Body of pancreas (tissue), 4 donors: ENCODE measurements around the gene IGSF21.

Experiments used
- CTCF ChIP-seq, 7 experiments: fragments of 450-650 bp in 4 of 7; fragments of 200-600 bp in 3 of 7; sonication (generic) in 3 of 7; IDR thresholded peaks; one replicate each; pipeline ENCODE4 v1.5.1; 2016 to 2019; ENCODE audit warnings: antibody characterized with exemption in 7 of 7
- POLR2A ChIP-seq, 3 donors: fragments of 450-650 bp; IDR thresholded peaks; one replicate each; pipeline ENCODE4 v1.6.1; 2016; ENCODE audit warnings: antibody characterized with exemption in 3 of 3, mild to moderate bottlenecking in 2 of 3

DNA sequence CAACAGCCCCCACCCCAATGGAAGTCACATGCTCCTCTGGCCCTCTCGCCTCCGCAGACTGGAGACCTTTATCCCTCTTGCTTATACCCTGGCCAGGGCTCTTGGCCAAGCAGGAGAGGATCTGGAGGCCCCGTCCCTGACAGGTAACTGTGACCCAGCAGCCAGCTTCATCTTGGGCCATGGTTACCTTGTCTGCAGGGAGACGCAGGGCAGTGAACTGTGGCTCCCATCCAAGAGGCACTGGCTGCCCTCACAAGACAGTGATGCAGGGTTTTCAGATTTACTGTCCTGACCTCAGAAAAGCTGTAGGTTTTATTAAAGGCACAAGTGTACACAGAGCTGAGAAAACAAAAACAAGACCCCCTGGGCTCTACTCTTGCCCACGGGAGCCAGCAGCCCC lies 276.5 kb downstream of the IGSF21 start:
- no peak for TF ChIP-seq CTCF (IDR thresholded peaks at IDR 0.05)
- no peak for TF ChIP-seq POLR2A (IDR thresholded peaks at IDR 0.05)
